Panc1 (cell line): ENCODE measurements around the gene BASP1. TPM values are rescaled to one million over a fixed set of nuclear protein-coding genes. Genes with fewer than 3 reads are reported as not detected.

Experiments
- ATAC-seq: fragments of 200-7000 bp; cut with Tn5 transposase; 2 replicates; pipeline ENCODE4 v1.9.1; 2020; ENCODE audit warnings: mild to moderate bottlenecking, moderate library complexity
- BruUV-seq: library from RNA; stranded (reverse); fragments of 400-500 nt; replicated peaks from 2 replicates; lab custom pipeline; 2021; lab: Mats Ljungman, UMichigan
- CTCF ChIA-PET: fragments of 300-600 bp; sonication (Branson Sonifier 250); formaldehyde crosslinking; loops from one replicate; lab custom pipeline; 2022; ENCODE audit warnings: antibody characterized with exemption; lab: Charles Lee
- POLR2A ChIA-PET: fragments of 300-600 bp; sonication (Branson Sonifier 250); formaldehyde crosslinking; loops from one replicate; lab custom pipeline; 2022; ENCODE audit warnings: antibody characterized with exemption; lab: Charles Lee
- DNase-seq: peaks from one replicate; pipeline ENCODE4 v3.0.0-alpha.2; 2010; ENCODE audit warnings: low read depth, low spot score
- H3K27ac ChIP-seq: 2 replicates; pipeline ENCODE4 v1.5.1; 2011; ENCODE audit warnings: mild to moderate bottlenecking, low read length, inconsistent platforms
- H3K27me3 ChIP-seq: fragments of 200-500 bp; sonication (Bioruptor generic); 2 replicates; pipeline ENCODE4 v1.6.0; 2014; ENCODE audit warnings: low read length, inconsistent platforms; ENCODE audit not compliant: control insufficient read depth, insufficient read depth
- H3K36me3 ChIP-seq: fragments of 200-500 bp; sonication (Bioruptor generic); 2 replicates; pipeline ENCODE4 v1.5.1; 2014; ENCODE audit warnings: inconsistent platforms, mild to moderate bottlenecking, low read length, moderate library complexity; ENCODE audit not compliant: control insufficient read depth, insufficient read depth
- H3K4me1 ChIP-seq: 2 replicates; pipeline ENCODE4 v1.5.1; 2011; ENCODE audit warnings: inconsistent platforms, mild to moderate bottlenecking, low read length, moderate library complexity; ENCODE audit not compliant: control insufficient read depth, insufficient read depth
- H3K4me3 ChIP-seq, 2 experiments: 2 replicates each; pipeline ENCODE4 v1.5.1; 2011 to 2012; ENCODE audit warnings: low read depth in 2 of 2, low read length in 2 of 2, mild to moderate bottlenecking in 2 of 2, inconsistent platforms in 1 of 2, moderate library complexity in 1 of 2
- H3K9me3 ChIP-seq: fragments of 200-500 bp; sonication (Bioruptor generic); 2 replicates; pipeline ENCODE4 v1.5.1; 2014; ENCODE audit warnings: low read depth, mild to moderate bottlenecking, inconsistent platforms, low read length, moderate library complexity; ENCODE audit not compliant: control insufficient read depth, insufficient read depth
- CTCF ChIP-seq: fragments of 450-650 bp; IDR thresholded peaks from 2 replicates; pipeline ENCODE4 v1.5.1; 2017; ENCODE audit warnings: mild to moderate bottlenecking
- POLR2AphosphoS5 ChIP-seq: IDR thresholded peaks from 2 replicates; pipeline ENCODE4 v1.6.1; 2012; ENCODE audit warnings: mild to moderate bottlenecking, low read depth, low read length, moderate library complexity
- REST ChIP-seq, 2 experiments: IDR thresholded peaks; 2 replicates each; pipeline ENCODE4 v1.6.1; 2011 to 2012; ENCODE audit warnings: low read depth in 2 of 2, control low read depth in 1 of 2, low read length in 1 of 2, mild to moderate bottlenecking in 1 of 2, moderate library complexity in 1 of 2; ENCODE audit not compliant: insufficient read depth in 1 of 2
- SIN3A ChIP-seq: IDR thresholded peaks from 2 replicates; pipeline ENCODE4 v1.6.1; 2012; ENCODE audit warnings: low read depth, mild to moderate bottlenecking, low read length, moderate library complexity, borderline replicate concordance; ENCODE audit not compliant: insufficient read depth
- TCF7L2 ChIP-seq: IDR thresholded peaks from 2 replicates; pipeline ENCODE4 v1.6.1; 2011; ENCODE audit warnings: mild to moderate bottlenecking, low read depth, low read length, inconsistent platforms
- in situ Hi-C: cut with HindIII; loops from 2 replicates; pipeline ENCODE4 v1.10.0; 2016; ENCODE audit warnings: low sequenced_read_pairs, low pct_unique_long_range_greater_than_20kb
- intact Hi-C: fragments of 100-400 bp; cut with micrococcal nuclease; formaldehyde crosslinking; loops from one replicate; pipeline ENCODE4 v1.10.0; 2022; ENCODE audit not compliant: unreplicated experiment
- total RNA-seq: library from RNA; stranded (reverse); gene quantifications from one replicate; pipeline ENCODE4 v1.2.1, GENCODE V29; 2021; ENCODE audit not compliant: unreplicated experiment

The BASP1 gene
- total RNA-seq, 1 experiment from 2014 or later = 217 TPM

GRCh38 chr5:17290540-17290974 is 73.1 kb downstream of the BASP1 start:
- Histone ChIP-seq H3K4me3 (no peak overlapping the region), H3K9me3 (no peaks in the 10 kb centered on the region), H3K36me3 (no peaks in the 10 kb centered on the region), H3K27ac (no peak overlapping the region), H3K4me1 (no peaks in the 10 kb centered on the region), H3K27me3 (no peaks in the 10 kb centered on the region)
- no TSS peak for BruUV-seq
- in situ Hi-C loops (no loop called here), intact Hi-C loops (no loop called here)
- DNase-seq (no peak), ATAC-seq (no peak)
- TF ChIP-seq POLR2AphosphoS5 = no peak
- no peak for TF ChIP-seq TCF7L2
- TF ChIP-seq REST (IDR thresholded peaks at IDR 0.05; ENCODE audit: insufficient read depth in 1 of 2, low read depth in 2 of 2, low read length in 1 of 2) = no peak
- TF ChIP-seq SIN3A = no peak
- POLR2A ChIA-PET = interaction anchor here (0.7 kb wide), 1 partner anchor 42 kb away, joined by 3 read pairs; no protein-coding TSS in a partner anchor
- CTCF ChIA-PET = no interaction called here

- CTCF ChIA-PET = no interaction called here
- POLR2A ChIA-PET = no interaction called here
Observed at GRCh38 chr5:17292434-17293015, 75.1 kb downstream of the BASP1 start.

More at GRCh38 chr5:17292434-17293015, 75.1 kb downstream of the BASP1 start:
- in situ Hi-C loops (no loop called here), intact Hi-C loops (no loop called here)
- no TSS peak for BruUV-seq
- Histone ChIP-seq H3K27ac (no peak overlapping the region), H3K9me3 (no peaks in the 10 kb centered on the region), H3K27me3 (no peaks in the 10 kb centered on the region), H3K36me3 (no peaks in the 10 kb centered on the region), H3K4me3 (no peak overlapping the region), H3K4me1 (no peaks in the 10 kb centered on the region)
- no peak for ATAC-seq
- DNase-seq = no peak
- TF ChIP-seq POLR2AphosphoS5 = no peak
- TF ChIP-seq TCF7L2 = no peak
- TF ChIP-seq REST (IDR thresholded peaks at IDR 0.05; ENCODE audit: insufficient read depth in 1 of 2, low read depth in 2 of 2, low read length in 1 of 2) = no peak
- TF ChIP-seq SIN3A = no peak
- no peak for TF ChIP-seq CTCF
